ENCODE measurements around the gene SFXN3.
A peak's percentile ranks its signal among the peaks of the same experiment; 100 is the strongest.

Gene SFXN3, protein sequence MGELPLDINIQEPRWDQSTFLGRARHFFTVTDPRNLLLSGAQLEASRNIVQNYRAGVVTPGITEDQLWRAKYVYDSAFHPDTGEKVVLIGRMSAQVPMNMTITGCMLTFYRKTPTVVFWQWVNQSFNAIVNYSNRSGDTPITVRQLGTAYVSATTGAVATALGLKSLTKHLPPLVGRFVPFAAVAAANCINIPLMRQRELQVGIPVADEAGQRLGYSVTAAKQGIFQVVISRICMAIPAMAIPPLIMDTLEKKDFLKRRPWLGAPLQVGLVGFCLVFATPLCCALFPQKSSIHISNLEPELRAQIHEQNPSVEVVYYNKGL

DNA sequence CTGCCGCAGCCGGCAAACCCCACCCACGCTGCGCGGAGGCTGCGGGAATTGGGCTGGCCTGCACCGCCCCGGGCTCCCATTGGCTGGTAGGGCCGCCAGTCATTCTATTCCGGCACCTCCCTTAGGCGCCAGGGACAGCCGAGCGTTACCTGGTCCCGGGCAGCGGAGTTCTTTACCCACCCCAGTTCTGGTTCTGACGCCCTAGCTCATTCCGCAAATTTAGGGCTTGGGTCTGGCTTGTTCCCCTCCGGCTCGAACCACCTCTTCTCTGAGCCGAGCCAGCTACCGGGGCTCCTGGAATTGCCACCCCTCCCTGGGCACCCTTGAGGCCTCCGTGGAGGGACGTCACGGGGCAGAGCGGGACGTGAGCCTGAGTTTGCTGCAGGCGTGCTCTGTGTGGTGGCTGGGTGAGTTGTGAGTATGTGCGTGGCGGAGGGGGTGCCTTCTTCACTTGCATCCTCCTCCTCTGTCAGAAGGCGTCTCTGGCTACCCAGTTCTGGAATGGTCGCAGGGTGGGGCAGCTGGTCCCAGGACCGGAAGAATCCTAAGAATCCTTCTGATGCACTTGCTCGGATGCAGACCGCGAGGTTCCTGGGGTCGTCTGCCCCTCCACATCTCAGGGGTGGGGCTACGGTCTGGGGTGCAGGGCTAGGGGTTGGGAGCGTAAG is at the start of gene SFXN3, which contains the start of gene PDZD7:
TSS of gene SFXN3 (plus strand) at position 107 of the 668 bp plus-strand sequence. CDS start 3,461 bp downstream, outside the sequence.
TSS of gene PDZD7 (minus strand) at position 2 of the 668 bp plus-strand sequence. CDS start 910 bp downstream, outside the sequence.
- peak; percentile 89 for DNase-seq

DNA sequence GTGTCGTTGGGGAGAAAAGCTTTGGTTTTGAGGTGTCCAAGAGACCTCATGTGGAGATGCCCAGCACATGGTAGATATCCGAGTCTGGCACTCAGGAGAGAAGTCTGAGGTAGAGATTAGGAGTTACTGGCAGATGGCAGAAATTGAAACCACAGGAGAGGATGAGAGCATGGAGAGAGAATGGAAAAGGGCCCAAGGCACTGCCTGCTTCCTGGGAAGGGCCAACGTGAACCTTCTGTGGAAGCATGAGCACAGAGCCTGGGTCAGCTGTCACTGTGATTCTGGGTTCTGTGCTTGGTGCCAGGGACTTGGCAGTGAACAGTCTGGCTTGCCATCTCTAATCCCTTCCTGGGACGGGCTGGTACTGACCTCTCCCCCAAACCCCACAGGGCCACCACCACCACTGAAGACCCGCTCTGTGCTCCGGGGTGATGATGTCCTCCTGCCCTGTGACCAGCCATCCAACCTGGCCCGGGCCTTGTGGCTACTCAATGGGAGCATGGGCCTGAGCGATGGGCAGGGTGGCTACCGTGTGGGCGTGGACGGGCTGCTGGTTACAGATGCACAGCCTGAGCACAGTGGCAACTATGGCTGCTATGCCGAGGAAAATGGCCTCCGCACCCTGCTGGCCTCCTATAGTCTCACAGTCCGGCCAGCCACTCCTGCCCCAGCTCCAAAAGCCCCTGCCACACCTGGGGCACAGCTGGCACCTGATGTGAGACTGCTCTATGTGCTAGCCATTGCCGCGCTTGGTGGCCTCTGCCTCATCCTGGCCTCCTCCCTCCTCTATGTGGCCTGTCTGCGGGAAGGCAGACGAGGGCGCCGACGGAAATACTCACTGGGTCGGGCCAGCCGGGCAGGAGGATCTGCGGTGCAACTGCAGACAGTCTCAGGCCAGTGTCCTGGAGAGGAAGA is 47.9 kb upstream of the SFXN3 start:
- no peak for DNase-seq

GRCh38 chr10:100983868-100984671 is 47.0 kb upstream of the SFXN3 start:
- DNase-seq = no peak

GRCh38 chr10:100984672-100985177 is 46.3 kb upstream of the SFXN3 start:
- DNase-seq = no peak

DNA sequence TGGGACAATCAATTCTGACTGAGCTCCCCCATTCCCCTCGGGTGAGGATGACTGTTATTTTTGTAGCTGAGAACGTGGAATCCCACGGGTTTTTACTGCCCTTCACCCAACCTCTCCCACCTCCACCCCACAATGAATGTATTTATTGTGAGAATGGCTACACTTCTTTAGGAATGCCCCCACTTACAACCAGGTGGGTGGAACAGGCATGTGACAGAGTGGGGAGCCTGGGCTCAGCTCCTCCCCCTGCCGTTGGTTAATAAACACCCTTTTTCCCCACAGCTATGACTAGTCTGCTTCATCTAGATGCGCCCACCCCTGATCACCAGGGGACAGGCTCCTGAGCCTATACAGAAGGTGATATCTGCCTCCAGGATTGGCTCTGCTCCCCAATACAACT is 45.7 kb upstream of the SFXN3 start:
- no peak for DNase-seq

- DNase-seq = no peak
Observed at GRCh38 chr10:100986623-100986951, 44.4 kb upstream of the SFXN3 start.

DNA sequence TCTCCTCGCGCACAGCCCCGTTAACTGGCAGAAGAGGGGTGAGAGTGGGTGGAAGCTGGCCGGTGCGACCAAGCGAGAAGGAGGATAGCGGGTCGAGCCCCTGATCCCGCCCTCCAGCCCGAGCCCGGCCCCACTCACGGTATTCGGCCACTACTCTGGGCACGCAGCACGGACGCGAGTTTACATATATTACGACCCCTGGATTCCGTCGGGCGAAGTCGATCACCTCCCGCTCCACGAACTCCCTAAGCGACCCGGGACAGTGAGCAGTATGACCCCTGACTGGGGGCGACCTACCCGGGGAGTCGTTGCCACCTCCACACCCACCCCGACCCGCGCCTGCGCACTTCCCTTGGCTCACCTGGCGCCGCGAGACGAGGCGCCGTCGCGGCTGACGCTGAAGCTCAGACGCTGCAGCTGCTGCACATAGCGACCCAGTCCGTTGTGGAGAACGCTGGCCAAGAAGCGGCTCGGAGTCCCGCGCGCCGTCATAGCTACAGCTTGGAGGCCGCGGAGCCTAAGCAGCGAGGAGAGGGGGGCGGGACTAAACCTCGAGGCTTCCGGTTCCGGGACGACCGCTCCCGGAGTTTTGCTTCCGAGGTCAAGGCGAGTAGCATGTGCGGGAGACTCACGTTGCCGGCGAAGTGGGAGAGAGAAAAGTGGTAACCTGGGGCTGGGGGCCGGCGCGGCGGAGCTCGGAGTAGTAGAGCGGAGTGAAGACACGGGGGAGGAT is 43.9 kb upstream of the SFXN3 start, which contains the start of the genes MRPL43 and TWNK:
TSS of gene MRPL43 (minus strand) at position 546 of the 733 bp plus-strand sequence. CDS start at position 492, 54 bp downstream.
TSS of gene TWNK (plus strand) at position 592 of the 733 bp plus-strand sequence. CDS start 668 bp downstream, outside the sequence.
- DNase-seq = peak; percentile 77

DNA sequence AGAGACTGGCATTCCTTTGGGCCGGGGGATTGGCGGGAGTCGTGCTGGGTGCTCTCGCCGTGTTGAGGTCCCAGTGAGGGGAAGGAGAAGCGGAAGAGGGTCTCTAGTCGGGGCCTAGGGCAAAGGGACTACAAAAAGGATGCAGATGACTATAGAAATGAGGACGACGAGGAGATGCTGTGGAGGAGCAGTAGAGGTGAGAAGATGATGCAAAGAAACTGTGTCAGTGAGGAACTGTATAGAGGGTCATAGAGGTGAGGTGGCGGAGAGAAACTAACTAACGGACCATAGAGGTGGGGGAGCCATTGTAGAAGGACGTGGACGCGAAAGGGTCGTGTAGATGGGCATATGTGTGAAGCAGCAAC is 43.4 kb upstream of the SFXN3 start:
- DNase-seq = no peak

DNA sequence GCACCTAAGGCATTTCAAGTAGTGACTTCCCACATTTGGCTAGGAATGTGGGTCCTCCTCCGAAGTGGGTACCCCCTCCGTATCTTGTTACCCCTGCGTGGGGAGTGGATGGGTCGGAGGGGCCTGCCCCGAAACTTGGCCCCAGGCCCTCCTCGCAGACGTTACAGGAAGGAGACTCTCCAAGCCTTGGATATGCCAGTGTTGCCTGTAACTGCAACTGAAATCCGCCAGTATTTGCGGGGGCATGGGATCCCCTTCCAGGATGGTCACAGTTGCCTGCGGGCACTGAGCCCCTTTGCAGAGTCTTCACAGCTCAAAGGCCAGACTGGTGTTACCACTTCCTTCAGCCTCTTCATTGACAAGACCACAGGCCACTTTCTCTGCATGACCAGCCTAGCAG is 42.9 kb upstream of the SFXN3 start:
- DNase-seq = no peak

- DNase-seq = no peak
Observed at GRCh38 chr10:100989088-100989487, 41.9 kb upstream of the SFXN3 start.

DNA sequence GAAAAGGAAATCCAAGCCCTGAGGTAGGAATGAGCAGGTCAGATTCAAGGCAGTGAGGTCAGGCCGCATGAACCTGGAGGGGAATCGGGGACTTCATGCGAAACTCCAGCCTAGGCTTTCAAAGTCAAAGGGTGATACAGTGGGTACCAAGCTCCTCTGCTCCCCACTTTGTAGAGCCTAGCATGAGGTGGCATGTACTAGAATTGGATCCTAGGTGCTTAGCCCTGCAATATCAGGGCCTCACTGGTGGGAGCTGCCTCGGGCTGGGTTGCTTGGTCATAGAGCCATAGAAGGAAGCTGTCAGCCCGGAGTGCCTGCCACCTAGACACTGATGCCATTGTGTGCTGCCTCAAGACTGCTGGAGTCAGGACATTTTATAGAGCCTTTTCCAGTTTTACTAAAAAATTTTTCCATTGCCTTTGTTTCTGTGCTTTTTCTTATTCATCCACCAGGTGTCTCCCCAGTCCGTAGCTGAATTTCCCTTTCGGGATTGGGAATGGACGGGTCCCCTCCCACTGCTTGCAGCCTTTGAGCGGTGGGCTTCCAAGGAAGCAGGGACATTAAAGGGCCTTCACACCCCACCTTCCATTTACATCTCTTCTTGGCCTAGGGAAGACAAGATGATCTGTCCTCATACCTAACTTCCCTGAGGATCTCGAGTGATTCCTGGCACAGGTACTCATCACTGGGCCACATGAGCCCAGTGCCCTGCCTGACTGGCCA is 36.9 kb upstream of the SFXN3 start:
- DNase-seq = no peak

- DNase-seq = no peak
Observed at GRCh38 chr10:100995181-100995580, 35.9 kb upstream of the SFXN3 start.

DNA sequence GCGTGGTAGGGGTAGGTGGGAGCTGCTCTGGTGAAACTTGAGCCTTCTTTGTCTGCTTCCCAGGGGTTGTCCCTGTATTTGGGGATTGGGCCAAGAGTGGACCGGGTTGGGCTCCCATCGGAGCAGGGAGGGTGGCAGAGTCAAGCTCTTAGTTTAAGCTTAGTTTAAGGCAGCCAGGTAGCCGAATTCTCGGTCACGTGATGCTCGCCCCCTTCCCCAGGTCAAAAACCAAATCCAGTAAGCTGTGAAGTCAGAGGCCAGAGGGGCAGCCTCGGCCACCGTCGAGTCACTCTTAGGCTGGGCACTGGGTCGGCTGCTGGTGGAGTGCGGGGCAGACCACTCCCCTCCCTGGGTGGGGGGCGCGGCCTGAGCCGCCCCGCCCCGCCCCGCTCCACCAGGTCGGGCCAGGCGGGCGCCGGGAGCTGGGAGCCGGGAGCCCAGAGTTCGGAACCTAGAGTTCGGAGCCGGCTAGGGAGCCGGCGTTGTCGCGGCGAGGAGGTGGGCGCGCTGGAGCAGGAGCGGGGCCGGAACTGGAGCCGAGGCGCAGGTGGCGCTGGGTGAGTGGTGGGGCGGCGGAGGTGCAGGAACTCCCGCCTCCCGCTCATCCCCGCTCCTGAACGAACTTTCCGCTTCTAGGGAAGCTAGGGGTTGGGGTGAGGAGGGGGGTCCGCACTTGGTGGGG is 34.2 kb upstream of the SFXN3 start:
- peak; percentile 50 for DNase-seq

GRCh38 chr10:100997360-100998182 is 33.5 kb upstream of the SFXN3 start:
- DNase-seq = peak; percentile 88

GRCh38 chr10:100998183-100998990 is 32.6 kb upstream of the SFXN3 start:
- DNase-seq = peak; percentile 96

DNA sequence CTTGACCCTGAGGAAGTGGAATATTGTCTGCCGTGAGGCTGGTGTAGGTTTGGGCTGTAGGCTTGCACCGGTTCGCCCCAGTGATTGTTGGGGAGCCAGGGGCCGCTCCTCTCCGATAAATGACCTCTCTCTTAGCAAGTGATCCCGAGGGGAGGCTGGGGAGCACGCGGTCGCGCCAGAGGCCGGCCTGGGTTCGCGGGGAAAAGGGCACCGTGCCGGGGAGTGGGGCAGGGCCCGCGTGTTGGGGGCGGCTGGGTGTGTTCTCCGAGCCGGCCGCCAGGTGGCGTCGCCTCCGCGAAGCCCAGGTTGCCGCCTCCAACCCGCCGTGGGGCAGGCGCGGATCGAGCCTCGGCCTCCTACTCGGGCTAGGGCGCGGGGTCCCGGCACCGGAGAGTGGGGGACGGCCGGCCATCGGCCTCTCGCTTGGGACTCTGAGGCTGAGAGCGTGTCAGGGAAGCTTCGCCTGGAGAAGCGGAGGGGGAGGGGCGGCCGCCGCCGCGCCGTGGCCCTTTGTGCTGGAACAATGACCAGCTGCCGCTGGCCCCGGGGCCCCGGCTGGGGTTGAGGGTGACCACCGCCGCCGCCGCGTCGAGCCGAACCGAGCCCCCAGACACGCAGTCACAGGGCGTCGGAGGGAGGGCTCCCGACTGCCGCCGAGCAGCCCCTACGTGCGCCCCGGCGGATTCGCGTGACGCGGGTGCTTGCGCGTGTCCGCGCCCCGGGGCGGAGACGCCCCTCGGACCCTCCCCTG is 31.9 kb upstream of the SFXN3 start:
- peak; percentile 73 for DNase-seq

DNA sequence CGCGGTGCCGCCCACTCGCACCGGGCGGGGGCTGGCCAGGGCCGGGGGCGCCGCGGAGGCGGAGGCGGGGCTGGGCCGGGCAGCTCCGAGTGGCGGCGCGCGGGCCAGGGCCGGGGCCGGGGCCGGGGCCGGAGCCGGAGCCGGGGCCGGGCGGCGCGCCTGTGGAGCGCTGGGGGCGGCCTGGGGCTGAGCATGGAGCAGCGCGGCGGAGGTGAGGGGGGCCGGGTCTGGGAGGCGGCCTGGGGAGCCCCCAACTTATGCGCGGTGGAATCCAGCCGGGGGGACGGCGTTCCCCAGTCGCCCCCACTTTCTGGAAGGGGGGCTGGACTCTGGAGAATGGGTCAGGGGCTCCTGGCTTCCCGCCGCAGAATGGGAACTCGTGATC is 31.3 kb upstream of the SFXN3 start, which contains the start of gene LZTS2:
TSS of gene LZTS2 (plus strand) at position 67 of the 385 bp plus-strand sequence. CDS start 2,731 bp downstream, outside the sequence.
- no peak for DNase-seq
